GM18507 (cell line): Measurements from ENCODE around the gene SEC24D.
"Not testable (repeated sequence)": the region's sequence is repeated elsewhere in the genome, so short reads cannot be mapped to it uniquely, and the experiment has no call there.

ENCODE experiments used
- DNase-seq: peaks from one replicate; pipeline ENCODE4 v3.0.0; 2011; ENCODE audit warnings: low read depth; ENCODE audit not compliant: insufficient read length; ENCODE audit errors: extremely low spot score
- FAIRE-seq: peaks from 2 replicates; lab custom pipeline; 2011; peaks lifted over from hg19 to GRCh38; lab: Jason Lieb, UNC

SEC24D gene

DNA sequence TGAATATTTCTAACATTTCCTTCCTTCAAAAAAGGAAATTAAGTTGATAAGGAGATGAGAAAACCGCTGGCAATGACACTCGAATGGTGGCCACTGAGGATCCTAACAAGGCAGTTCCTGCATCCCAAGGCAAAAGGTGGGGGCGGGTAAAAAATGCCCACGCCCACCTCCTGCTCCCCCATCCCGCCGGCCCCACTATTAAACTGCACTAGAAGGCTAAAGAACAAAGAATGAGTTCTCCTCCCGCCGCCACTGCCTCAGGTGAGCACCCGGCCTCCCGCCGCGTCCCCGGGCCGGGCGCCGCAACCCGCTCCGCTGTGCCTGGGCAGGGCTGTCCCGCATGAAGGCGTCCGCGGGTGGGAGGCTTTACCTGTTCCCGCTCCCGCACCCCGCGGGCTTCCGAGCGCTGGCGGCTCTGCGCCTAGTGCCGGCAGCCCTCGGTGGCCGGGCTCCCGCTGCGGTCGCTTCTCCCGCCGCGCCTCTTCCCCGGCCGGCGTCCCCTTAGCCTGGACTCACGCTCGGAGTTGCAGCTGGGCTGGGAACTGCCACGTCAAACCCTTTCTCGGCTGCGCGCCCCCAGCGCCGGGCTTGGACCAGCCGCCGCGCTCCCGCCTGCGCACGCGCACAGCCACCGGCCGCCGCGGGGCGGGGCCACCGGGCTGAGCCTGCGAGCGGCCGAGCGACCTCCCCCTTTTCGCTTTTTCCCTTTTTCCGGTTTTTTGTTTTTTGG lies at the start of gene SEC24D:
TSS of gene SEC24D (minus strand) at position 556 of the 730 bp plus-strand sequence. CDS start 2,430 bp downstream, outside the sequence.
- peak; percentile 78 for FAIRE-seq
- DNase-seq = peak; percentile 87

- DNase-seq (no peak), FAIRE-seq (no peak)
Observed at GRCh38 chr4:118884716-118885115, 48.8 kb upstream of the SEC24D start.

- no peak for DNase-seq
- no peak for FAIRE-seq
Observed at GRCh38 chr4:118883861-118884260, 47.9 kb upstream of the SEC24D start.

GRCh38 chr4:118881512-118882146 lies 45.7 kb upstream of the SEC24D start:
- DNase-seq (no peak), FAIRE-seq (no peak)

GRCh38 chr4:118879409-118879808 lies 43.5 kb upstream of the SEC24D start:
- DNase-seq = no peak
- no peak for FAIRE-seq

DNA sequence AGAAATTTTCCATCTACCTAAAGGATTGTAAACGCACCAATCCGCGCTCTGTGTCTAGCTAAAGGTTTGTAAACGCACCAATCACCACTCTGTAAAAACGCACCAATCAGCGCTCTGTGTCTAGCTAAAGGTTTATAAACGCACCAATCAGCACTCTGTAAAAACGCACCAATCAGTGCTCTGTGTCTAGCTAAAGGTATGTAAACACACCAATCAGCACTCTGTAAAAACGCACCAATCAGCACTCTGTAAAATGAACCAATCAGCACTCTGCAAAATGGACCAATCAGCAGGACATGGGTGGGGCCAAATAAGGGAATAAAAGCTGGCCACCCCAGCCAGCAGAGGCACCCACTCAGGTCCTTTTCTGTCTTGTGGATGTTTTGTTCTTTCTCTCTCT lies 42.6 kb upstream of the SEC24D start:
- DNase-seq, FAIRE-seq: not testable (repeated sequence)

GRCh38 chr4:118877797-118878196 lies 41.9 kb upstream of the SEC24D start:
- DNase-seq (no peak), FAIRE-seq (no peak)

- FAIRE-seq (no peak), DNase-seq (no peak)
Observed at GRCh38 chr4:118872181-118872580, 36.3 kb upstream of the SEC24D start.

DNA sequence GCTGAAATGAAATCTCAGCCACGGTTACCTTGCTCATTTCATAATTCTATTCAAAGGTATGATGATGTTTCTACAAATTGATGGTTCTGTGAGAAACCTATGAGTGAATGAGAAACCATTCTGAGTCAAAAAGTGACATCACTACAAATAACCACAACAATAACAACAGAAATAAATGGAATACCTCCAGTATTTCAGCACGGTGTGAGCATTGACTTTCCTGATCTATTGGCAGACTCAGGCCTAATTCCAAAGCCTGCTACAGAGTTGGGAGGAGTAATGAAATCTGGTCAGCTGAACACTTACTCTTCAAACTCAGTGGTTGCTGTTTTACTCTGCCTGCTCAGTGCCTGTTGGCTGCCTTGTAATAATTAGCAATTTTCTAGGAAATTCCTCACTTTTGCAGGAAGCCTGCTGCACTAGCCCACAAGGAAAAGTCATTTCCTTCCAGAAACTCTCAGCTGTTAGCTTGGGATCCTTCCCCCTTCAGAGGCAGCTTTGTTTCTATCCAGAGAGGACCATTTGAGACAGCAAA lies 33.9 kb upstream of the SEC24D start:
- FAIRE-seq = no peak
- no peak for DNase-seq

DNA sequence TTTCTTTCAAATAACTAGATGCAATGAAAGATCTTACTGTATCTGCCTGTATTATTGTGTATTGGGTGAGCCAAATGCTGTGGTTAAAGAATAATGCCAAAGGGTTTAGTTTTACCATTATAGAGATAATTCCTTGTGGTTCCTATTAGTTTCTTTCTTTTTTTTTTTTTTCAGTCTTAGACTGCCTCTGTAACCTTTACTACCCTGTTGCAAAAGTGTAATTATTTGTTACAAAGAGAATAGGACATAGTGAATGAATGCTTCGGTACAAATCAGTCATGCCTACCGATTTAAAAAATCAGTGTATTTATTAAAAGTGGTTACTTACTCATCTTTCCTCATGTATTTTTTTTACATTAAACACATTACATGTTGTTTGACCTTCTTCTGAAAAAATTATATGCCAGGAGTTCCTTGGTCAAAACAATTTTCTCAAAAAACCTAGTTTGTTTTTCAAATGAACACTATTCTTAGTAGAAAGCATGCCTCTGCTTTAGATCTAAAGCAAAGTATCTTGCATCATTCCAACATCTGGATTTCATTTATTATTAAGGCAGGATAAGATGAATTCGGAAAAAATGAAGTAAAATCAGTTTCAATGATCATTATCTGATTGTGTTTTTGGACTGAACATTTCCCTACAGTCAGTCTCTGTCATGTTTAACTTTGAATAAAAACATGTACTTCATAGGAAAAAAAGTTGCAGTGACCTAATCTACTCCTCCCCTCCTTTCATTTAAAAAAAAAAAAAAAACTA lies 31.6 kb upstream of the SEC24D start:
- no peak for DNase-seq
- FAIRE-seq = no peak

- DNase-seq (no peak), FAIRE-seq (no peak)
Observed at GRCh38 chr4:118866442-118866841, 30.5 kb upstream of the SEC24D start.

- no peak for DNase-seq
Observed at GRCh38 chr4:118865091-118865708, 29.3 kb upstream of the SEC24D start.

DNA sequence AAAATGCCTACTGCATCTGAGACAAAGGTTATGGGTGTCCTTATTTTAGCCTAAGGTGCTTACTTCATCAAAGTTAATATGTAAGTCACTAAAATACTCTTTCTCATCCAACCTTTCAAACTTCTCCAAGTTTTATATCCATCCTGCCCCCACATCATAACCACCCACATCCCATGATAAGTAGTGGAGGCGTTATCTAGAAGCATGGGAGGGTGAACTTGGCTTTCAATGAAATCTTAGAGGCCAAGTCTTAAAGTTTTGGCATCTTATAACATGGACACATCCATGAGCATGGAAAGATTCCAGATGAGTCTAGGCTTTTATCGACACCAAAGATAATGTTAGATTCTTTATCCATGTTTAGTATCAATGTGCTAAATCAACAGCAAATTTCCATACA lies 22.9 kb upstream of the SEC24D start:
- no peak for DNase-seq
- no peak for FAIRE-seq

More at GRCh38 chr4:118865091-118865708, 29.3 kb upstream of the SEC24D start:
- peak; percentile 81 for FAIRE-seq

- DNase-seq (no peak), FAIRE-seq (no peak)
Observed at GRCh38 chr4:118857760-118858159, 21.8 kb upstream of the SEC24D start.

DNA sequence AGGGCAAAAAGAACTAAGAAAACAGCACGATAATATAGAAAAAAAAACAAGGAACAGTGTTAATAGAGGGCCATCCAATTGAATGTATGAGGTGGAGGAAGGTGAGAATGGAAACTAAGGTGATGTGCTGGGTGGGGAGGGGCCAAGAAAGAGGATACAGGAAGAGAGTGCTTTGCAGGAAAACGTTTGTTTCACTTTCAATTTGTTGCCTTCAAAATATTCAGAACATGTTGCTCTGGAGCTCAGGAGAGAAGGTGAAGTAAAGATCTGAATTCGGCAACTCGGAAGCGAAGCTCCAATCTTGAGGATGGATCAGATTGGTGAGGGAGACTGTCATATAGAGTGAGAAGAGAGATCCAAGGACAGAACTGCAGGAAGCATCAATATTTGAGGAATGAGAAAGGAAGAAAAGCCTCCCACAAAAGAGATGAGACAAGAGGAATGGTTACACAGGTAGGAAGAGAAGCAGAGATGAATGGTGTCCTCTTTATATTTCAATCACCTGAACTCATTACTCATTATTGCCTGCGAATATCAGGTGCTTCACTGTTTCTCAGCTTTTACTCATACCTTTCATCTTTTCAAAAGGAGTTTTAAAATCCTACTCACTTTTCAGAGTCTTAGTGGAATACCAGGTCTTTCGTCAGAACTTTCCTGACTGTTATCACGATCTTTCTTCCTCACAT lies 14.7 kb upstream of the SEC24D start:
- DNase-seq = no peak
- FAIRE-seq = peak; percentile 87

GRCh38 chr4:118849867-118850487 lies 14.1 kb upstream of the SEC24D start:
- FAIRE-seq (no peak), DNase-seq (no peak)

DNA sequence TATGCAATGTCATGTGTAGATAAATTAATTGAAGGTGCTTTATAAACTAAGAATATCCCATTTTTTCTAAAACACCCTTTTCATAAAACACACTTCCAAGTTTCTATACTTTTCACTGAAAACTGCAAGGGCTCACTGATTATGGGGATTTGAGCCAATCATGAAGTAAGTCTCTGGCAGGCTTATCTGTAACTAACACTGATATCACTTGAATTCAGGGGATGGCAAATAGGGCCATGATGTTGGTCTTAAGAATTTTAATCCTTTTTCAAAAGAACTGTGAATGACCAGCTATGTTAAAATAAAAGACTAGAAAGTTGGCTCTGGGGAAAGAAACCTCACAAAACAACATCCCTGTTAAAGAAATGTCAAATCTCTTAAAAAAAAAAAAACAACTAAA lies 13.0 kb upstream of the SEC24D start:
- no peak for FAIRE-seq

GRCh38 chr4:118848242-118848641 lies 12.3 kb upstream of the SEC24D start:
- no peak for DNase-seq
- FAIRE-seq = no peak

More for the DNA sequence above, 13.0 kb upstream of the SEC24D start:
- no peak for DNase-seq

GRCh38 chr4:118846979-118847378 lies 11.1 kb upstream of the SEC24D start:
- FAIRE-seq = no peak
- no peak for DNase-seq
